ENCODE results near the gene DCP1B.

- TF ChIP-seq CTCF (conservative IDR thresholded peaks at IDR 0.05; ENCODE audit: low read depth, low read length) = no peak
- no peak for TF ChIP-seq POLR2A (IDR thresholded peaks at IDR 0.05; ENCODE audit: low read depth, low read length)
- TF ChIP-seq RAD21 (IDR thresholded peaks at IDR 0.05; ENCODE audit: low read length) = no peak
- TF ChIP-seq CEBPB (IDR thresholded peaks at IDR 0.05; ENCODE audit: low read depth, low read length) = no peak
- no peak for TF ChIP-seq BHLHE40 (IDR thresholded peaks at IDR 0.05; ENCODE audit: low read depth, low read length)
- no peak for TF ChIP-seq RCOR1 (IDR thresholded peaks at IDR 0.05; ENCODE audit: insufficient replicate concordance, low read length)
- no peak for TF ChIP-seq MAFK (IDR thresholded peaks at IDR 0.05; ENCODE audit: low read depth, low read length)
- no peak for TF ChIP-seq MXI1 (IDR thresholded peaks at IDR 0.05; ENCODE audit: borderline replicate concordance, low read depth, low read length)
- TF ChIP-seq MAZ (IDR thresholded peaks at IDR 0.05; ENCODE audit: borderline replicate concordance, low read depth, low read length) = no peak
- no peak for TF ChIP-seq SMC3 (IDR thresholded peaks at IDR 0.05; ENCODE audit: low read depth, low read length)
- no peak for TF ChIP-seq ELK1 (IDR thresholded peaks at IDR 0.05; ENCODE audit: borderline replicate concordance, low read depth, low read length)
- TF ChIP-seq FOS (IDR thresholded peaks at IDR 0.05; ENCODE audit: low read depth, low read length) = no peak
- TF ChIP-seq CHD1 (IDR thresholded peaks at IDR 0.05; ENCODE audit: low read depth, low read length) = no peak
Measured at GRCh38 chr12:1912580-1913376, 91.5 kb downstream of the DCP1B start.
